ENCODE results near the gene BIRC6.
"Not testable (repeated sequence)": the region's sequence is repeated elsewhere in the genome, so short reads cannot be mapped to it uniquely, and the experiment has no call there.

Gene BIRC6

GRCh38 chr2:32356681-32357317 is at the start of gene BIRC6:
Gene BIRC6 (plus strand): TSS chr2:32357023. CDS start chr2:32357162, 139 bp downstream.
- peak; percentile 78 for DNase-seq

GRCh38 chr2:32310577-32310976 is 46.2 kb upstream of the BIRC6 start:
- no peak for DNase-seq

GRCh38 chr2:32314886-32315285 is 41.9 kb upstream of the BIRC6 start:
- no peak for DNase-seq

GRCh38 chr2:32328679-32329078 is 28.1 kb upstream of the BIRC6 start:
- not testable (repeated sequence) for DNase-seq

GRCh38 chr2:32329180-32329980 is 27.4 kb upstream of the BIRC6 start:
- not testable (repeated sequence) for DNase-seq

GRCh38 chr2:32330136-32330535 is 26.7 kb upstream of the BIRC6 start:
- no peak for DNase-seq

GRCh38 chr2:32342801-32343200 is 14.0 kb upstream of the BIRC6 start:
- DNase-seq = no peak

GRCh38 chr2:32350797-32351196 is 6.0 kb upstream of the BIRC6 start:
- not testable (repeated sequence) for DNase-seq

- DNase-seq = no peak
These were observed 695 bp upstream of the BIRC6 start for GRCh38 chr2:32355976-32356680.

GRCh38 chr2:32357318-32358110 is 691 bp downstream of the BIRC6 start:
- no peak for DNase-seq

- DNase-seq = no peak
These were observed 1.3 kb downstream of the BIRC6 start for GRCh38 chr2:32358111-32358482.

GRCh38 chr2:32360416-32360815 is 3.6 kb downstream of the BIRC6 start:
- DNase-seq = no peak

- not testable (repeated sequence) for DNase-seq
These were observed 6.2 kb downstream of the BIRC6 start for GRCh38 chr2:32362997-32363396.

- no peak for DNase-seq
These were observed 6.8 kb downstream of the BIRC6 start for GRCh38 chr2:32363597-32363996.

GRCh38 chr2:32364290-32364689 is 7.5 kb downstream of the BIRC6 start:
- DNase-seq = not testable (repeated sequence)

GRCh38 chr2:32365679-32366078 is 8.9 kb downstream of the BIRC6 start:
- DNase-seq = not testable (repeated sequence)

- DNase-seq = no peak
These were observed 9.8 kb downstream of the BIRC6 start for GRCh38 chr2:32366595-32366994.

GRCh38 chr2:32369222-32369621 is 12.4 kb downstream of the BIRC6 start:
- DNase-seq = no peak

- DNase-seq = not testable (repeated sequence)
These were observed 14.1 kb downstream of the BIRC6 start for GRCh38 chr2:32370942-32371341.

- no peak for DNase-seq
These were observed 15.8 kb downstream of the BIRC6 start for GRCh38 chr2:32372519-32373182.

- DNase-seq = no peak
These were observed 18.5 kb downstream of the BIRC6 start for GRCh38 chr2:32375228-32375892.

- no peak for DNase-seq
These were observed 19.9 kb downstream of the BIRC6 start for GRCh38 chr2:32376756-32377155.
